Suppressor macrophage treated with lipopolysaccharide for 1 hour (primary cell): ENCODE data around the gene ETV7.
"Not testable (repeated sequence)": the region's sequence is repeated elsewhere in the genome, so short reads cannot be mapped to it uniquely, and the experiment has no call there.

ENCODE experiments used
- DNase-seq, 3 donors: peaks; one replicate each; pipeline ENCODE4 v3.0.0-alpha.2; 2020 to 2022

Gene ETV7

DNA sequence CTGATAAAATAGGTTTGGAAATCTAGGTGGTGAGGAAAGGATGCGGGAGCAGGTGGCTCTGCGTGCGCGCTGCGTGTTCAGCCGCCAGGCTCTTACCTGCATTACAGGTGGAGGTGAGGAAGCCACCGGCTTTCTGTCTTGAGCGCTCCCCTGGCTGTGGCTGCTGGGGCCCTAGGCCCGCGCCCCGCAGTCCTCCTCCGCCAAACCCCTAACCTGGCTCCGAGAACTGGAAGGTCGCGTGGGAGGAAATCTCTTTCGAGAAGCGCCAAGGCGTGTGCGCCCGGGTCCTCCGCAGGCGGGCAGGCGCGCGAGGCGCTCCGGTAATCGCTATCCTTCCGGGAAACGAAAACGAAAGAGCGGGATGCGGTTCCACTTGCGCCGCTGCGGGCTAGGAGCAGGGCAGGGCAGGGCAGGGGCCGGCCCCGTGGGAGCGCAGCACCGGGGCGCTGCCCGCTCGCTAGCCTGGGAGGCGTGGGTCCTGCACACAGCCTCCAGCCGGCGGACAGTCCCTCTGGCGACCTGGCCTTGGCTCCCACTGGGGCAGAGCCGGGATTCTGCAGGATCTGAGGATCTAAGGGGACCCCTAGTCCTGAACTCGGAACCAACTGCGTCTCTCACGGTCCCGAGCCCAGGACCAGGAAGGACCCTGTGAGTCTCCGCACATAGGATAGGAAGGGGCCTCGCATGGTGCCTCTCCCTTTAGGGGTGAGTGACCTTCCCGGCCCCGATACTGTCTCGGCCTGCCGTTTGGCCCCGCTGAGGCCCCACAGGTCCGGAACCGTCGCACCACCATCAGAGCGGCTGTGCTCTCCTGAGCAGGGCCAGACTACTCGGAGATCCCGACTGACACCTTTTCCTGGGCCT lies at the start of gene ETV7:
TSS of gene ETV7 (minus strand) at position 230 of the 864 bp plus-strand sequence. CDS start at position 102, 128 bp downstream.
- DNase-seq, result peak; percentile 79 to 92 (median 91)

DNA sequence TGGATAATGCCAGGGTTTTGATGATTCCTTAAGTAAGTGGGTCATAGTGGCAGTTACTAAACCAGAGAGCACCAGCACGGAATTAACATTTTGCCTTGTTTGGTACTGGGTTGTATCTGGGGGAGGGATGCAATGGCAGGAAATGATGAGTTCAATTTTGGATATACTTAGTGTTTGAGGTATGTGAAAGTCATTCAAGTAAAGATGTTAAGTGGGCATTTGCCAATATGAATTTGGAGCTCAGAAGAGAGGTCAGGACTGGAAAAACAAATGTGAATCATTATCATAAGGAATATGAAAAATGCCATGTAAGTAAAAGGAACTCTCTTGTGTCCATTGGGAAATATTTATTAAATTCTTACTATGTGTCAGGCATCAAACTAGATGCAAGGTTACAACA lies 49.0 kb upstream of the ETV7 start:
- peak in 2 of 3 donors; percentile 10 to 44 for DNase-seq

DNA sequence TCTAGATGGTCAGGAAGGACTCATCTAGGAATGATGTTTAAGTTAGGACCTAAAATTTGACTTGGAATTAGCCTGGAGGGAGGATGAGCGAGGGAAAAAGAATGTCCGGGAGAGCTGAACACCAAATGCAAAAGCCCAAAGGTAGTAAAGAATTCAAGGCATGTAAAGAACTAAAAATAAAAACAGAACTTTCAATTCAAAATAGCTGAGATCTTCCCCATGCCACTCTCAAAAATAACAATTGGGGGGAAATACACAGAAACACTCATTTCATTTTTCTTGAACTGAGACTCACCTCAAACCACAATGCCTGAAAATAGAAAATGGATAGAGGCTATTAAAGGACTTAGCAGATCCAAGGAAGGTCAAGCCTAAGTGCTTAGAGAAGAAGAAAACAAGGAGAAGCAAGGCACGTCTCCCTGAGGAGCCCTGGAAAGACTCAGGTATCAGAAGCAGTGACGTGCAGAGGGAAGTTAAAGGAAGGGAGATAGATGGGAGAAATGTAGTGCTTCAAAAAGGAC lies 44.7 kb upstream of the ETV7 start:
- DNase-seq, result no peak

DNA sequence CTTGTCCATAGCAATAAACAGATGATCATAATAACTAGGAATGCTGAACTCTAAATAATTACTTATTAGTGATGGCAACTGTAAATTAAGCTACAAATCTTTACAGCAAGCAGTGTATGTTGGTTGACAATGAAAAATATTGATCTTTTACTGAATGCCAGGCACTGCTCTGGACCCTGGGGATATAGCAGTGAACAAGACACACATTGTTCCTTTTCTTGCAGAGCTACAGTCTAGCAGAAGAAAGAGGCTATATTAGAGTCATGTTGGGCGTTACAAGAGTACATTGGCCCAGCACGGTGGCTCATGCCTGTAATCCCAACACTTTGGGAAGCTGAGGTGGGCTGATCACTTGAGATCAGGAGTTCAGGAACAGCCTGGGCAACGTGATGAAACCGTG lies 43.7 kb upstream of the ETV7 start:
- DNase-seq, result no peak

DNA sequence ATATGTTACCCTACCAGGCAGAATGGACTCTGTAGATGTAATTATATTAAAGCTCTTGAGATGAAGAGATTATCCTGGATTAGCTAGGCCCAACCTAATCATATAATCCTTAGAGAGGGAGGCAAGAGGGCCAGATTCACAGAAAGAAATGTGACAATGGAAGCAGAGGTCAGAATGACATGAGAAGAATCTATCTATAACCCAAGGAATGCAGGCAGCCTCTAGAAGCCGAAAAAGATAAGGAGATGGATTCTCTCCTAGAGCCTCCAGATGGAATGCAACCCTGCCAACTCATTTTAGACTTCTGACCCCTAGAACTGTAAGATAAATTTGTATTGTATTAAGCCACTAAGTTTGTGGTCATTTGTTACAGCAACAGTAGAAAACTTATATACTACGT lies 42.9 kb upstream of the ETV7 start:
- no peak for DNase-seq

DNA sequence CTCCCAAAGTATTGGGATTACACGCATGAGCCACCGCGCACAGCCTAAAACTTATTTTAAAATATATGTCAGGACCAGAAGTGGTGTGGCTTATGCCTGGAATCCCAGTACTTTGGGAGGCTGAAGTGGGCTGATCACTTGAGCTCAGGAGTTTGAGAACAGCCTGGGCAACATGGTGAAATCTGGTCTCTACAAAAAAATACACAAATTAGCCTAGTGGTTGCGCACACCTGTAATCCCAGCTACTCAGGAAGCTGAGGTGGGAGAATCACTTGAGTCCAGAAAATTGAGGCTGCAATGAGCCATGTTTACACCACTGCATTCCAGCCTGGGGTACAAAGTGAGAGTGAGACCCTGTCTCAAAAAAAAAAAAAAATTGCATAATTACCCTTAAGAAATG lies 41.4 kb upstream of the ETV7 start:
- peak in 1 of 3 donors; percentile 29 for DNase-seq

- no peak for DNase-seq
Measured at GRCh38 chr6:36426622-36427021, 39.2 kb upstream of the ETV7 start.

GRCh38 chr6:36423101-36423824 lies 35.8 kb upstream of the ETV7 start:
- DNase-seq, result peak; percentile 98 to 100 (median 99)

- DNase-seq, result no peak
Measured at GRCh38 chr6:36422714-36423100, 35.2 kb upstream of the ETV7 start.

- peak in 2 of 3 donors; percentile 4 to 22 for DNase-seq
Measured at GRCh38 chr6:36419310-36419709, 31.8 kb upstream of the ETV7 start.

GRCh38 chr6:36418558-36418957 lies 31.1 kb upstream of the ETV7 start:
- no peak for DNase-seq

GRCh38 chr6:36414481-36414880 lies 27.0 kb upstream of the ETV7 start:
- DNase-seq, result no peak

GRCh38 chr6:36413489-36414480 lies 26.3 kb upstream of the ETV7 start:
- DNase-seq, result peak; percentile 41 to 57 (median 50)

- DNase-seq, result not testable (repeated sequence)
Measured at GRCh38 chr6:36409718-36410117, 22.2 kb upstream of the ETV7 start.

DNA sequence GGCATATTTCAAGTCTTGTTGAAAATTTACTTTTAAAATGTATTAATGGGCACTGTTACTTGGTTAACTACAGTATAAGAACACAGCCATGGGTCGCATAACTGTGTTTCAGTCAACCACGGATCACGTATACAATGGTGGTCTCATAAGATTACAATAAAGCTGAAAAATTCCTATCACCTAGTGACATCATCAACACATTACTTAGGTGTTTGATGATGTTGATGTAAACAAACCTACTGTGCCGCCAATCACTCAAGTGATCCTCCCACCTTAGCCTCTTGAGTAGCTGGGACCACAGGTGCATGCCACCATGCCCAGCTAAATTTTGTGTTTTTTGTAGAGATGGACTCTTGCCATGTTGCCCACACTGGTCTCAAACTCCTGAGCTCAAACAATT lies 16.7 kb upstream of the ETV7 start:
- DNase-seq, result no peak

GRCh38 chr6:36402481-36402880 lies 15.0 kb upstream of the ETV7 start:
- no peak for DNase-seq

DNA sequence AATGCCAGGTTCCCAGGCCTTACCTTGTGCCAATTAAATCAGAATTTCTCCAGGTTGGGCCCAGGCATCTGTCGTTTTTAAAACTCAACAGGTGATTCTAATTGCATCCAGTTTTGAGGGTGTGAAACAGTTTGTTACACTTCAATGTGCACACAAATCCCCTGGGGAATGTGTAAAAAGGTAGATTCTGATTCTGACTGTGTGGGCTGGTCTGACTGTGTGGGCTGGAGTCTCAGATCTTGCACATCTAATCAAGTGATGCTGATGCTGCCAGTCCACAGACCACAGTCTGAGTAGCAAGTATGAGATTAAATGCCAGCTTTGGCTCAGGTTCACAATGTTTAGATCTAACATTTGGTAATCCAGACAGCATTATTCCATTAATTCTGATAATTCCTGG lies 12.5 kb upstream of the ETV7 start:
- DNase-seq, result no peak

GRCh38 chr6:36392621-36393020 lies 5.2 kb upstream of the ETV7 start:
- DNase-seq, result no peak

DNA sequence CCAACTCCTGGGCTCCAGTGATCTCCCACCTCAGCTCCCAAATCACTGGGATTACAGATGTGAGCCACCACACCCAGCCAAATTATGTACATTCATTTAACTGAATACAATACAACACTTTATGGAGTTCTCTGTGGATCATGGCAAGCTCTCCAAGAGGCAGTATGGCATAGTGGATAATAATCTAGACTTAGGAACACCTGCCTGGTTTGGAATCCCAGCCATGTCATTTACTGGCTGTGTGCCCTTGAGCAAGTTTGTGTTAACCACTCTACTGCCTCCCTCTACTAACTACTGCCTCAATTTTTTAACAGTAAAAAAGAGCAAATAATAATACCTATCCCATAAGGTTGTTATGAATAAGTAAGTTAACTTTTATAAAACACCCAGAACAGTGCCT lies 1.9 kb upstream of the ETV7 start:
- DNase-seq, result no peak

GRCh38 chr6:36386495-36387439 lies 702 bp downstream of the ETV7 start:
- DNase-seq, result peak; percentile 65 to 81 (median 78)

DNA sequence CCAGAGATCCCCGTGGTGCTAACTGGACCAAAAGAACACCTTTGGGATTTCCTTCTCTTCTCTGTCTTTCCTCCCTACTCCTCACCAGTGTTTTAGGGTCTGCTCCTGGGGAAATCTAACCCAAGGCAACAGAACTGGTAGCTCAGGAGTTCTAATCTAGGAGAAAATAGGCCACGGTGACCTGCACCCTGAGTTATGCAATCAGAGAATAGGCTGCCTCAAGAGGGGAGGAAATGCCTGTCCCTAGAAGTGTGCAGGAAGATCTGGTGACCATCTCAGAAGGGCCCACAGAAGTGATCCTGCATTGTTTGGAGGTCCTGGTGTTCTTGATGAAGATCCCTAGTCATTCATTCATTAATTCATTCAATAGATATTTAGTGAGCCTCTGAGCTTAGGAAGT lies 3.4 kb downstream of the ETV7 start:
- DNase-seq, result no peak
